DND-41 (cell line): ENCODE data around the gene CLNK.

ENCODE experiments used
- EZH2 ChIP-seq: IDR thresholded peaks from 3 replicates; pipeline ENCODE4 v1.6.1; 2012; ENCODE audit warnings: borderline replicate concordance, low read depth, mild to moderate bottlenecking, moderate library complexity, low read length, inconsistent platforms; ENCODE audit not compliant: severe bottlenecking
- TF ChIP-seq, protein P1 (sequence below): IDR thresholded peaks from 2 replicates; pipeline ENCODE4 v1.5.1; 2012; ENCODE audit warnings: borderline replicate concordance, low read length, moderate library complexity, mild to moderate bottlenecking; ENCODE audit not compliant: poor library complexity, severe bottlenecking; ENCODE audit errors: extremely low read depth

DNA sequence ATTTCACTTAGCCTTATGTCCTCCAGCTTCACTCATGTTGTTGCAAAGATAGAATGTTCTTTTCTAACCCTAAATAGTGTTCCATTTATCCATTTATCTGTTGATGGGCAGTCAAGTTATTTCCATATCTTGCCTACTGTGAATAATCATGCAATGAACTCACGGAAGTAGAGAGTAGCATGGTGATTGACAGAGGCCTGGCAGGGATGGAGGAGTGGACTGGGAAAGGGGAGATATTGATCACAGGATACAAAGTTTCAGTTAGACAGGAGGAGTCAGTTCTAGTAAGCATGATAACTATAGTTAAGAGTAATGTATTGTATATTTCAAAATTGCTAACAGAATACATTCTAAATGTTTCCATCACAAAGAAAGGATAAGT lies 10.3 kb upstream of the CLNK start:
- TF ChIP-seq, protein P1, sequence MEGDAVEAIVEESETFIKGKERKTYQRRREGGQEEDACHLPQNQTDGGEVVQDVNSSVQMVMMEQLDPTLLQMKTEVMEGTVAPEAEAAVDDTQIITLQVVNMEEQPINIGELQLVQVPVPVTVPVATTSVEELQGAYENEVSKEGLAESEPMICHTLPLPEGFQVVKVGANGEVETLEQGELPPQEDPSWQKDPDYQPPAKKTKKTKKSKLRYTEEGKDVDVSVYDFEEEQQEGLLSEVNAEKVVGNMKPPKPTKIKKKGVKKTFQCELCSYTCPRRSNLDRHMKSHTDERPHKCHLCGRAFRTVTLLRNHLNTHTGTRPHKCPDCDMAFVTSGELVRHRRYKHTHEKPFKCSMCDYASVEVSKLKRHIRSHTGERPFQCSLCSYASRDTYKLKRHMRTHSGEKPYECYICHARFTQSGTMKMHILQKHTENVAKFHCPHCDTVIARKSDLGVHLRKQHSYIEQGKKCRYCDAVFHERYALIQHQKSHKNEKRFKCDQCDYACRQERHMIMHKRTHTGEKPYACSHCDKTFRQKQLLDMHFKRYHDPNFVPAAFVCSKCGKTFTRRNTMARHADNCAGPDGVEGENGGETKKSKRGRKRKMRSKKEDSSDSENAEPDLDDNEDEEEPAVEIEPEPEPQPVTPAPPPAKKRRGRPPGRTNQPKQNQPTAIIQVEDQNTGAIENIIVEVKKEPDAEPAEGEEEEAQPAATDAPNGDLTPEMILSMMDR: no peak
- no peak for TF ChIP-seq EZH2
